HFF-Myc (cell line): ENCODE results near the gene ADAMTS8.

Experiments used
- DNase-seq: peaks from one replicate; pipeline ENCODE4 v3.0.0-alpha.2; 2011; ENCODE audit warnings: low read depth; ENCODE audit errors: extremely low read depth
- H3K4me3 ChIP-seq: replicated peaks from 2 replicates; pipeline ENCODE4 v1.5.1; 2011; ENCODE audit warnings: low read depth, mild to moderate bottlenecking, control low read depth, low read length
- TF ChIP-seq, protein P1 (sequence below): IDR thresholded peaks from 2 replicates; pipeline ENCODE4 v1.5.1; 2012; ENCODE audit warnings: mild to moderate bottlenecking, low read depth, low read length, control low read depth; ENCODE audit errors: missing control alignments

The ADAMTS8 gene

DNA sequence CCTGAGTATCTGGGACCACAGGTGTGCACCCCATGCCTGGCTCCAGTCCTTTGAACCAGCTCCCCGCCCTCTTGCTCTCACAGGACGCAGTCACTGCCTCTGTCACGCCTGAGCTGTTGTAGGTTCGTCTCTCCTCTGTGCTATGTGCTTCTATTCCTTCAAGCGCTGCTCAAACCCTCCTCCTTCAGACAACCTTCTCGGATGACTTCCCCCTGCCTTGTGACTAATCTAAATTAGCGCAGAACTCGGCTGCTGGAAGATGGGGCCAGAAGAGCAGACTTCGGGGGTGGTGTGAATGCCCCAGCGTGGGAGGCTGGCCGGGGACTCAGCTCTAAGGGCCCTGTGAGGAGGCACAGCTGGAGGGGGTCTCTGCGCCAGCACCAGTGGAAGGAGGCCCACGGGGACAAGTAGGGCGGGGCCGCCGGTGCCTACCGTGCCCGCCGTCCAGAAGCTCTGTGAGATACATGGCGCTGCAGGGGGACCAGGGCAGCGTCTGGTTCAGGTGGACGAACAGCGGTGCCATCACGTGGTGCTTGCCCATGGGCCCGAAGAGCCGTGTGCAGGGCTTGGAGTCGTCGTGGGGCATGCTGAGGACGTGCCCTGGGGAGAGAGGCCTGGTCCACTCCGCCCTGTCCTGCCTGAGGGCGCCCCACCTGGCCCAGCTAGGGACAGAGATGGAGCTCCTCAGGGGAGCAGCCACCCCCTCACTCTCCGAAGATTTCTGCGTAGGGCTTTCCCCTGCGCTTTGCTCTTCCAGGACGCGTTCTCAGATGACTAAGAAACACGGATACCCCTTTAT, 12.5 kb downstream of the ADAMTS8 start:
- no peak for DNase-seq
- H3K4me3 ChIP-seq: no peak overlapping the region
- TF ChIP-seq, protein P1, sequence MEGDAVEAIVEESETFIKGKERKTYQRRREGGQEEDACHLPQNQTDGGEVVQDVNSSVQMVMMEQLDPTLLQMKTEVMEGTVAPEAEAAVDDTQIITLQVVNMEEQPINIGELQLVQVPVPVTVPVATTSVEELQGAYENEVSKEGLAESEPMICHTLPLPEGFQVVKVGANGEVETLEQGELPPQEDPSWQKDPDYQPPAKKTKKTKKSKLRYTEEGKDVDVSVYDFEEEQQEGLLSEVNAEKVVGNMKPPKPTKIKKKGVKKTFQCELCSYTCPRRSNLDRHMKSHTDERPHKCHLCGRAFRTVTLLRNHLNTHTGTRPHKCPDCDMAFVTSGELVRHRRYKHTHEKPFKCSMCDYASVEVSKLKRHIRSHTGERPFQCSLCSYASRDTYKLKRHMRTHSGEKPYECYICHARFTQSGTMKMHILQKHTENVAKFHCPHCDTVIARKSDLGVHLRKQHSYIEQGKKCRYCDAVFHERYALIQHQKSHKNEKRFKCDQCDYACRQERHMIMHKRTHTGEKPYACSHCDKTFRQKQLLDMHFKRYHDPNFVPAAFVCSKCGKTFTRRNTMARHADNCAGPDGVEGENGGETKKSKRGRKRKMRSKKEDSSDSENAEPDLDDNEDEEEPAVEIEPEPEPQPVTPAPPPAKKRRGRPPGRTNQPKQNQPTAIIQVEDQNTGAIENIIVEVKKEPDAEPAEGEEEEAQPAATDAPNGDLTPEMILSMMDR: no peak

DNA sequence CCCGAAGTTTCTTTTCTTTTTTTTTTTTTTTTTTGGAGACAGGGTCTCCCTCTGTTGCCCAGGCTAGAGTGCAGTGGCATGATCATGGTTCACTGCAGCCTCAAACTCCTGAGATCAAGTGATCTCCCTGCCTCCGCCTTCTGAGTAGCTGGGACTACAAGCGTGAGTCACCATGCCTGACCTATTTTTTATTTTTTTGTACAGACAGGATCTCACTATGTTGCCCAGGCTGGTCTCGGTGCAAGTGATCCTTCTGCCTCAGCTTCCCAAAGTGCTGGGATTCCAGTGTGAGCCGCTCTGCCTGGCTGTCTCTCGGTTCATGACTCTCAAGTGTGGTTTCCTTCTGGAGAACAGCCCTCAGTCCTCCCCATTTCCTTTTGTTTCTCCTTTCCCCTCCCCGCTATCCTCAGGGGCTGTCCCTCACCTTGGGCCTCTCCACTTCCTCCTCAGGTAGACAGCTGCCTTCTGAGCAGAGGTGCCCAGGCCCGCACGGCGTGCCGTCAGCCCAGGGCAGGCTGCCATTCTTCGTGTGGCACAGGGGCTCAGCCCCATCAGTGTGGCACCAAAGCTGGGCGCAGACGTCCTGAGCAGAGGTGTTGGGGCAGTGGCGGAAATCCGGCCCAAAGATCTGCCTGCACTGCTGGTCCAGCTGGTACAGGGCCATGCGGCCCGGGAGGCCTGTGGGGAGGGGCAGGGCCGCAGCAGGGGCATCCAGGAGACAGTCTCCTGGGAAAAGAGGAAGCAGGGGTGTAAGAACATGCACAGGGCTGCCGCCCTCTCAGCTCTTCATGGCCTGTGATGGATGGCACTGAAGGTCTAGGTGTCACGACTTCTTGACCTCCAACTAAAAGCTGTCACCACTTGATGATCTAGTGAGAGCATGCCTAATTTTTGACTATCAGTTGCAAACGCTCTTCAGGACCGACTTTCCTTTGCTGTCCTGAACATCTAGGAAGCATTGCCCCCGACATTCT, 14.0 kb downstream of the ADAMTS8 start:
- TF ChIP-seq, protein P1: no peak
- H3K4me3 ChIP-seq: no peak overlapping the region
- DNase-seq: no peak

DNA sequence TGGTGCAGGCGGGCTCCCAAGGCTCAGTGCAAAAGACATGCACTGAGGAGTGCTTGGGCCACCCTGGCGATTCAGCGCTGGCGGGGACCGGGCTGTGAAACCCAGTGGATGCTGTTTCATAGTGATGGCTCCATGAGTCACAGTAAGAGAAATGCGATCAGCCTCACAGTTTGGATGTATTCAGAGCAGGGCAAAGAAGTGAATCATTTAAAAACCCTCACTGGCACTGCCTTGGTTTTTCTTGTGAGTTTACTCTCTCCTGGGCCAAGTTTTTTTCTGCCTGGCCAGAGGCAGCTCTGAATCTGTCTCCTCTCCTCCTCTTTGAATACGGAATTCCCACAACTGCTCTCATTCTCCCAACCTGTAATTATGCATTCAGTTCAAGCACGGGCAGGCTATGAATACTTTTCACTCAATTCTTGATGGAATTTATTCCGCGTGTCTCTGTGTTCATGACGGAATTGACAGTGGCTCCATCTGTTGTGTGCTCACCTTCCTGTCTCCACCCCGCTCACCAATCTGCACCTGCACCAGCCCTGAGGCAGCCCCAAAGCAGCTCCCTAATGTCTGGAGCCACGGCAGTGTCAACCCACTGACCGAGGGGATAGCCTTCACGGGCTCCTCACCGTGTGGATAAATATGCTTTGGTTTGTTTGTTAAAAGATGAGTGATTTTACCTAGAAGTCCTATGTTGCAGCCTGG, 14.9 kb downstream of the ADAMTS8 start:
- H3K4me3 ChIP-seq: no peak overlapping the region
- no peak for DNase-seq

DNA sequence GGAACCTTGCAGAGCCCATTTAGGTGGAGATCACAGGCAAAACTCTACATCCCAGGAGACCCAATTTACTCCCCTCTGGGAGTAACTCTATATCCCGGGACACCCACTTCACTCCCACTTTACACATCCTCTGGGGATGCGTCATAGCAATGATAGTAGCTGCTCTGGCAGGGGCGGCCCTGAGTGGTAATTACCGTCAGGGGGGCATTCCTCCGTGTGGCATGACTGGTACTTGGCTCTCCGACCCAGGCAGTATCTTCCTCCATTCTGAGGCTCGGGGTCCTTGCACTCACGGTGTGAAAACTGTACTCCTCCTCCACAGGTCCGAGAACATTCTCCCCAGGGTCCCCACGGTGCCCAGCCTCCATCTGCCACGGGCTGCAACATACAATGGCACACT, 17.2 kb downstream of the ADAMTS8 start:
- TF ChIP-seq, protein P1: no peak
- no peak for DNase-seq
- H3K4me3 ChIP-seq: no peak overlapping the region

More for the DNA sequence above, 14.9 kb downstream of the ADAMTS8 start:
- TF ChIP-seq, protein P1: no peak

DNA sequence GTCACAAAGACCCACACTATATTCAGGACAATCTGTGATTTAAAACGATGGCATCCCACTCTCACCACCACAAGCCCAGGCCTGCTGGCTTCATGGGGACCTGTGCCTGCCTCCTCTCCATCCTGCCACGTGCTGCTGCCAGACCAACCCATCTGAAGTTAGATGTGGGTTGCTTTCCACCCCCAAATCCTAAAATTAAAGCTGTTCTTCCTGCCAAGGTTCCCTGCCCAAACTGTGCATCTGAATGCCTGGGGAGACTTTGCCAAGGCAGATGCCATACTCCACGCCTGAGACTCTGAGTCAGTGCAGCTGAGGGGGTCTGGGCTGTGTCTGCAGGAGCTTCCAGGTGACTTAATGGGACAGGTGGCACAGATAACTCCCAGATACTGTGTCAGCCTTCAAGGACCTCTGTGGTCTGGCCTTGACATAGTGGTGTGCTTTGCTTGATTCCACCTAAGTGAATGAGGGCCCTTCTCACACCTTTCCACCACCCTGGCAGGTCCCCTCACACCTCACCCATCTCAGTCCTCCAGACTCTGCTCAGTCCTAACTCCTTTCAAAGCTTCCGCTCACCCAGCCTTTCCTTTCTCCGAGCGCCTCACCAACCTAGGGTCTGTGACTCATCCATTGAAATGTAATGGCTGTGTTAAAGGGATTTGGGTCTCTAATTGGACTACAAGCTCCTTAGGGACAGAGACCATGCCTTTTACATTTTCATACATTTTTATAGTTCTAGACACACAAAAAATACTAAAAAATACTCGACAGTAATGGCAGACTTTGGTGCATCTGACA, 18.6 kb downstream of the ADAMTS8 start:
- no peak for DNase-seq
- H3K4me3 ChIP-seq: no peak overlapping the region
- TF ChIP-seq, protein P1: no peak

DNA sequence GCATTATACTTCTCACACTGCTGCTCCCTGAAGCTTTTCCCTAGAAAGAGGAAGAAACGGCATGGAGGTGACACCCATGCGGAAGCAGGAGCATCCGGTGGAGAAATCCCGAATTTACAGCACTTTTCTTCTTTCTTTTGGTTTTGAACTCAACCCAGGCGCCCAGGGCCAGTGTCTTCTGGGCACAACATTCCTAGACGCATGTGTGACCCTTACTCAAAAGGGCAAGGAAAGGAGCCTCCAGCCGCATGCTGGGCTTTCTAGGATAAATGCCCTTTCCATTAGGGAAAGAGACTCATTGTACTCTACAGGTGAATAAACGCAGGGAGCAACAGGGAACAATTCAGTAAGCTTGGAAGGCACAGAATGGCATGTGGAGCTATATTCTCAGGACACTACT, 19.5 kb downstream of the ADAMTS8 start:
- TF ChIP-seq, protein P1: no peak
- no peak for DNase-seq
- H3K4me3 ChIP-seq: no peak overlapping the region
